Activated CD4-positive, alpha-beta T cell treated with anti-CD3 and anti-CD28 coated beads for 4 hours (primary cell): Measurements from ENCODE around the gene CLIC4.
"Not testable (repeated sequence)": the region's sequence is repeated elsewhere in the genome, so short reads cannot be mapped to it uniquely, and the experiment has no call there.

Experiments
- DNase-seq, 2 donors: peaks; one replicate each; pipeline ENCODE4 v3.0.0-alpha.2; 2020

Gene CLIC4

GRCh38 chr1:24748191-24749121, 3.2 kb downstream of the CLIC4 start:
- no peak for DNase-seq

GRCh38 chr1:24749252-24749651, 4.0 kb downstream of the CLIC4 start:
- DNase-seq, result no peak

- no peak for DNase-seq
Measured at GRCh38 chr1:24749886-24750285, 4.6 kb downstream of the CLIC4 start.

- no peak for DNase-seq
Measured at GRCh38 chr1:24751833-24752232, 6.6 kb downstream of the CLIC4 start.

- DNase-seq, result no peak
Measured at GRCh38 chr1:24752305-24752704, 7.1 kb downstream of the CLIC4 start.

GRCh38 chr1:24754229-24754628, 9.0 kb downstream of the CLIC4 start:
- no peak for DNase-seq

GRCh38 chr1:24755323-24755722, 10.1 kb downstream of the CLIC4 start:
- not testable (repeated sequence) for DNase-seq

- DNase-seq, result no peak
Measured at GRCh38 chr1:24756395-24756794, 11.1 kb downstream of the CLIC4 start.

GRCh38 chr1:24759492-24759891, 14.2 kb downstream of the CLIC4 start:
- DNase-seq, result no peak

GRCh38 chr1:24761582-24761981, 16.3 kb downstream of the CLIC4 start:
- no peak for DNase-seq

- DNase-seq, result no peak
Measured at GRCh38 chr1:24762133-24762676, 17.0 kb downstream of the CLIC4 start.

- DNase-seq, result no peak
Measured at GRCh38 chr1:24763671-24764070, 18.4 kb downstream of the CLIC4 start.

- DNase-seq, result no peak
Measured at GRCh38 chr1:24764439-24764838, 19.2 kb downstream of the CLIC4 start.

- no peak for DNase-seq
Measured at GRCh38 chr1:24764848-24765247, 19.6 kb downstream of the CLIC4 start.

GRCh38 chr1:24765308-24765988, 20.2 kb downstream of the CLIC4 start:
- DNase-seq, result no peak

GRCh38 chr1:24767351-24767750, 22.1 kb downstream of the CLIC4 start:
- DNase-seq, result no peak

GRCh38 chr1:24768873-24769605, 23.8 kb downstream of the CLIC4 start:
- no peak for DNase-seq

- DNase-seq, result no peak
Measured at GRCh38 chr1:24769656-24770651, 24.7 kb downstream of the CLIC4 start.

GRCh38 chr1:24770881-24771280, 25.6 kb downstream of the CLIC4 start:
- DNase-seq, result no peak

- DNase-seq, result no peak
Measured at GRCh38 chr1:24771574-24771973, 26.3 kb downstream of the CLIC4 start.

GRCh38 chr1:24773618-24774017, 28.4 kb downstream of the CLIC4 start:
- no peak for DNase-seq

- DNase-seq, result no peak
Measured at GRCh38 chr1:24775348-24775747, 30.1 kb downstream of the CLIC4 start.
